ENCODE measurements around the gene IL1R1. TPM values are rescaled to one million over a fixed set of nuclear protein-coding genes. Genes with fewer than 3 reads are reported as not detected.

IL1R1 gene
- total and polyA plus RNA-seq, 10 of the 15 experiments (the other 5 are each of a cell fraction or from before 2014, with no cell fraction given): 0.17 to 13.2 (median 0.53) TPM

- no peak for TF ChIP-seq ELK1 (IDR thresholded peaks at IDR 0.05; ENCODE audit: low read depth, low read length)
- no peak for TF ChIP-seq NRF1 (conservative IDR thresholded peaks at IDR 0.05; ENCODE audit: low read depth, low read length)
- no peak for TF ChIP-seq PAX5 (IDR thresholded peaks at IDR 0.05; ENCODE audit: borderline replicate concordance, low read depth, low read length)
- no peak for TF ChIP-seq NR2F1 (conservative IDR thresholded peaks at IDR 0.05)
Measured at GRCh38 chr2:102209474-102209873, 66.9 kb downstream of the IL1R1 start (continued).

- H3K9ac ChIP-seq (ENCODE audit: control insufficient read depth, insufficient read depth, low read length): no peak overlapping the region
- no peak overlapping the region for H3K27ac ChIP-seq (ENCODE audit: control insufficient read depth, insufficient read depth)
- POLR2A ChIA-PET: no interaction called here
- H3K4me3 ChIP-seq: no peak overlapping the region
- no peaks in the 10 kb centered on the region for H3K79me2 ChIP-seq (ENCODE audit: control insufficient read depth, insufficient read depth, low read length)
- in situ Hi-C loops (cut with MboI): no loop called here
- CTCF ChIA-PET: no interaction called here
- ATAC-seq (no peak), FAIRE-seq (no peak), DNase-seq (ENCODE audit: low read depth, low spot score) (no peak)
- no peaks in the 10 kb centered on the region for H4K20me1 ChIP-seq (ENCODE audit: control insufficient read depth, insufficient read depth)
- no peak for TF ChIP-seq ASH2L (IDR thresholded peaks at IDR 0.05; ENCODE audit: borderline replicate concordance, low read depth)
- no peak overlapping the region for H2AFZ ChIP-seq (ENCODE audit: control insufficient read depth, low read depth, low read length)
- H3K4me1 ChIP-seq (ENCODE audit: control insufficient read depth, insufficient read depth, low read length): no peaks in the 10 kb centered on the region
- intact Hi-C loops (cut with micrococcal nuclease; ENCODE audit: unreplicated experiment): no loop called here
- H3K4me2 ChIP-seq (ENCODE audit: control insufficient read depth, insufficient read depth): no peak overlapping the region
- peaks cover 11% of the 10 kb centered on the region for H3K9me3 ChIP-seq (replicated peaks; ENCODE audit: control insufficient read depth, insufficient read depth, low read length)
- BruUV-seq (replicated peaks): no TSS peak
- no peaks in the 10 kb centered on the region for H3K36me3 ChIP-seq (ENCODE audit: control insufficient read depth in 2 of 2, insufficient read depth in 2 of 2, low read length in 1 of 2)
- no peaks in the 10 kb centered on the region for H3K27me3 ChIP-seq (replicated peaks in 1 of 2; ENCODE audit: control insufficient read depth in 2 of 2, insufficient read depth in 2 of 2, low read length in 1 of 2)
- RAD21 ChIA-PET (ENCODE audit: unreplicated experiment): no interaction called here
- SMC1A ChIA-PET (ENCODE audit: uncharacterized antibody, unreplicated experiment): interaction anchor here (0.9 kb wide), 1 partner anchor 210 kb away, joined by 3 read pairs; no protein-coding TSS in a partner anchor
Measured at GRCh38 chr2:102217032-102217431, 74.5 kb downstream of the IL1R1 start.
